HepG2 (cell line): Measurements from ENCODE around the gene SMIM12. TPM values are rescaled to one million over a fixed set of nuclear protein-coding genes. Genes with fewer than 3 reads are reported as not detected.

Source experiments
- ATM ChIP-seq: fragments of 450-650 bp; IDR thresholded peaks from 2 replicates; pipeline ENCODE4 v1.7.1; 2017; ENCODE audit warnings: mild to moderate bottlenecking, borderline replicate concordance
- FOXK1 ChIP-seq: sonication (generic); formaldehyde crosslinking; IDR thresholded peaks from 2 replicates; pipeline ENCODE4 v1.4.0; 2020; ENCODE audit warnings: low read depth, missing genetic modification reagents, borderline replicate concordance
- JUNB ChIP-seq: sonication (generic); formaldehyde crosslinking; IDR thresholded peaks from 2 replicates; pipeline ENCODE4 v1.8.0; 2022; ENCODE audit warnings: missing genetic modification reagents, mild to moderate bottlenecking, borderline replicate concordance
- KDM5A ChIP-seq: fragments of 200-600 bp; sonication (generic); IDR thresholded peaks from 2 replicates; pipeline ENCODE4 v1.7.0; 2018; ENCODE audit warnings: antibody characterized with exemption, mild to moderate bottlenecking, low read length, borderline replicate concordance
- PITX1 ChIP-seq: sonication (generic); formaldehyde crosslinking; IDR thresholded peaks from 2 replicates; pipeline ENCODE4 v1.5.1; 2020; ENCODE audit warnings: mild to moderate bottlenecking, missing genetic modification reagents
- RELA ChIP-seq: sonication (generic); formaldehyde crosslinking; IDR thresholded peaks from 2 replicates; pipeline ENCODE4 v1.4.0; 2020; ENCODE audit warnings: missing genetic modification reagents
- RFXANK ChIP-seq: IDR thresholded peaks from 2 replicates; pipeline ENCODE4 v1.6.1; 2016
- SMC3 ChIP-seq: IDR thresholded peaks from 2 replicates; pipeline ENCODE4 v1.6.1; 2011; ENCODE audit warnings: low read length, improper control_type of control experiment
- STAG1 ChIP-seq: sonication (generic); formaldehyde crosslinking; IDR thresholded peaks from 2 replicates; pipeline ENCODE4 v1.4.0; 2020; ENCODE audit warnings: missing genetic modification reagents
- XBP1 ChIP-seq: sonication (generic); formaldehyde crosslinking; IDR thresholded peaks from 2 replicates; pipeline ENCODE4 v1.5.0; 2020; ENCODE audit warnings: missing genetic modification reagents
- ZBTB42 ChIP-seq: sonication (generic); formaldehyde crosslinking; IDR thresholded peaks from 2 replicates; pipeline ENCODE4 v1.5.0; 2020; ENCODE audit warnings: mild to moderate bottlenecking, missing genetic modification reagents
- ZNF256 ChIP-seq: sonication (generic); formaldehyde crosslinking; conservative IDR thresholded peaks from 2 replicates; pipeline ENCODE4 v1.4.0; 2020; ENCODE audit warnings: missing genetic modification reagents
- ZNF549 ChIP-seq: sonication (generic); formaldehyde crosslinking; IDR thresholded peaks from 2 replicates; pipeline ENCODE4 v1.5.0; 2020; ENCODE audit warnings: missing genetic modification reagents
- ZNF616 ChIP-seq: sonication (generic); formaldehyde crosslinking; IDR thresholded peaks from 2 replicates; pipeline ENCODE4 v1.5.0; 2020; ENCODE audit warnings: low read depth, mild to moderate bottlenecking, missing genetic modification reagents
- polyA plus RNA-seq, 8 experiments: library from polyadenylated mRNA; depleted of rRNA in 3 of 8; stranded (reverse) in 7 of 8; unstranded in 1 of 8; fragments of >200 nt; fragmentation: Illumina TruSeq in 4 of 8; extraction: Trizol in 4 of 8; gene quantifications; 2 replicates each; pipeline versions ENCODE4 v1.2.1 to v1.2.3, GENCODE V29; 2011 to 2016; ENCODE audit warnings: low read depth in 4 of 8, missing spikeins in 1 of 8, mixed read lengths in 1 of 8; ENCODE audit not compliant: insufficient read depth in 1 of 8
- total RNA-seq, 5 experiments: library from RNA; depleted of rRNA; stranded (reverse); fragments of >200 nt; fragmentation: Illumina TruSeq; extraction: Trizol; gene quantifications; 2 replicates each; pipeline ENCODE4 v1.2.3, GENCODE V29; 2016; ENCODE audit warnings: low read depth in 1 of 5
- TF ChIP-seq, protein P1 (sequence below): sonication (generic); formaldehyde crosslinking; IDR thresholded peaks from 2 replicates; pipeline ENCODE4 v1.4.0; 2020; ENCODE audit warnings: missing genetic modification reagents
- TF ChIP-seq, protein P2 (sequence below): sonication (generic); formaldehyde crosslinking; IDR thresholded peaks from 2 replicates; pipeline ENCODE4 v1.8.0; 2022; ENCODE audit warnings: mild to moderate bottlenecking, missing genetic modification reagents; ENCODE audit not compliant: insufficient replicate concordance
- TF ChIP-seq, protein P3 (sequence below): sonication (generic); formaldehyde crosslinking; IDR thresholded peaks from 2 replicates; pipeline ENCODE4 v1.9.0; 2022; ENCODE audit warnings: missing genetic modification reagents, mild to moderate bottlenecking, borderline replicate concordance
- TF ChIP-seq, protein P4 (sequence below): IDR thresholded peaks from 2 replicates; pipeline ENCODE4 v1.6.1; 2016; ENCODE audit warnings: missing compliant biosample characterization, missing genetic modification reagents, borderline replicate concordance
- TF ChIP-seq, protein P5 (sequence below), 2 experiments: sonication (generic) in 1 of 2; formaldehyde crosslinking in 1 of 2; IDR thresholded peaks; 2 replicates each; pipeline versions ENCODE4 v1.4.0 to v1.6.1; 2018 to 2020; ENCODE audit warnings: missing genetic modification reagents in 2 of 2, borderline replicate concordance in 1 of 2, low read depth in 1 of 2, mild to moderate bottlenecking in 1 of 2, missing biosample characterization in 1 of 2

Gene SMIM12
- total and polyA plus RNA-seq, 2 of the 13 experiments (the other 11 are each of a cell fraction or from before 2014, with no cell fraction given), result 20.1 to 41.3 TPM

DNA sequence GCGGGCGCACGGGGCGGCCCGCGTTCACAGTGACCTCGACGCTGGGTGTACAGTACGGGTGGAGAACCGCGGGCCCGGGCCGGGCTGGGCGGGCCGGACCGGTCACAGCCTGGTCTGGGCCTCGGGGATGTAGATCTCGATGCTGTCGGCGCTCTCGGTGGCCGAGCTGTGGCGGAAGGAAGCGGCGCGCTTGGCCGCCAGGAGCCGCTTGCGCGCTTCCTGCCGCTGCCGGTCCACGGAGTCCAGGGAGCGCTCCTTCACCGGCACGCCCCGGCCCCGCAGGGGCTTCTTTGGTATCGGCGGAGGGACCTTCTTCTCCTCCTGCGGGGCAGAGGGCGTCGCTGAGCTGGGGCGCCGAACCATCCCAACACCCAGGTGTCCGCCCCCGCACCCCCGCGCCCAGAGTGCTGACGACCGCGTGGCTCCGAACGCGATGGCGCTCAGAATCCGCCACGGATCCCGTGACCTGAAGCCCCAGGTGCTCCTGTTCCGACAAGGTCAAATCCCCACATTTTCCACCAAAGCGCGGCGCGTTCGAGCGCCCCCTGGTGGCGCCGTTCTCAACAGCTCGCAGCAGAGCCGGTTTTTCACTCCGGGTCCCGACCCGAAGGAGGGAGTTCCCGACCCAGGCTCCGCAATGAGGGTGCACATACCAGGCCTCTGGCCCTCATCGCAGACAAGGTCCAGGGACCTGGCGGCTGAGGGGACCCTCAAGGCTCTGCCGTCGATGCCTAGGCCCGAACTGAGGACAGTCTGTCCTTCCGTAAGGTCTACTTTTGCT is 6.6 kb upstream of the SMIM12 start (continued):
- TF ChIP-seq, protein P1, sequence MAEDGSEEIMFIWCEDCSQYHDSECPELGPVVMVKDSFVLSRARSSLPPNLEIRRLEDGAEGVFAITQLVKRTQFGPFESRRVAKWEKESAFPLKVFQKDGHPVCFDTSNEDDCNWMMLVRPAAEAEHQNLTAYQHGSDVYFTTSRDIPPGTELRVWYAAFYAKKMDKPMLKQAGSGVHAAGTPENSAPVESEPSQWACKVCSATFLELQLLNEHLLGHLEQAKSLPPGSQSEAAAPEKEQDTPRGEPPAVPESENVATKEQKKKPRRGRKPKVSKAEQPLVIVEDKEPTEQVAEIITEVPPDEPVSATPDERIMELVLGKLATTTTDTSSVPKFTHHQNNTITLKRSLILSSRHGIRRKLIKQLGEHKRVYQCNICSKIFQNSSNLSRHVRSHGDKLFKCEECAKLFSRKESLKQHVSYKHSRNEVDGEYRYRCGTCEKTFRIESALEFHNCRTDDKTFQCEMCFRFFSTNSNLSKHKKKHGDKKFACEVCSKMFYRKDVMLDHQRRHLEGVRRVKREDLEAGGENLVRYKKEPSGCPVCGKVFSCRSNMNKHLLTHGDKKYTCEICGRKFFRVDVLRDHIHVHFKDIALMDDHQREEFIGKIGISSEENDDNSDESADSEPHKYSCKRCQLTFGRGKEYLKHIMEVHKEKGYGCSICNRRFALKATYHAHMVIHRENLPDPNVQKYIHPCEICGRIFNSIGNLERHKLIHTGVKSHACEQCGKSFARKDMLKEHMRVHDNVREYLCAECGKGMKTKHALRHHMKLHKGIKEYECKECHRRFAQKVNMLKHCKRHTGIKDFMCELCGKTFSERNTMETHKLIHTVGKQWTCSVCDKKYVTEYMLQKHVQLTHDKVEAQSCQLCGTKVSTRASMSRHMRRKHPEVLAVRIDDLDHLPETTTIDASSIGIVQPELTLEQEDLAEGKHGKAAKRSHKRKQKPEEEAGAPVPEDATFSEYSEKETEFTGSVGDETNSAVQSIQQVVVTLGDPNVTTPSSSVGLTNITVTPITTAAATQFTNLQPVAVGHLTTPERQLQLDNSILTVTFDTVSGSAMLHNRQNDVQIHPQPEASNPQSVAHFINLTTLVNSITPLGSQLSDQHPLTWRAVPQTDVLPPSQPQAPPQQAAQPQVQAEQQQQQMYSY (CRISPR knock-in tag), result 0 out of 2 replicates have a peak, but pooled peaks have one; percentile 52
- no peak for TF ChIP-seq JUNB (CRISPR knock-in tag)
- no peak for TF ChIP-seq ATM
- TF ChIP-seq, protein P2, sequence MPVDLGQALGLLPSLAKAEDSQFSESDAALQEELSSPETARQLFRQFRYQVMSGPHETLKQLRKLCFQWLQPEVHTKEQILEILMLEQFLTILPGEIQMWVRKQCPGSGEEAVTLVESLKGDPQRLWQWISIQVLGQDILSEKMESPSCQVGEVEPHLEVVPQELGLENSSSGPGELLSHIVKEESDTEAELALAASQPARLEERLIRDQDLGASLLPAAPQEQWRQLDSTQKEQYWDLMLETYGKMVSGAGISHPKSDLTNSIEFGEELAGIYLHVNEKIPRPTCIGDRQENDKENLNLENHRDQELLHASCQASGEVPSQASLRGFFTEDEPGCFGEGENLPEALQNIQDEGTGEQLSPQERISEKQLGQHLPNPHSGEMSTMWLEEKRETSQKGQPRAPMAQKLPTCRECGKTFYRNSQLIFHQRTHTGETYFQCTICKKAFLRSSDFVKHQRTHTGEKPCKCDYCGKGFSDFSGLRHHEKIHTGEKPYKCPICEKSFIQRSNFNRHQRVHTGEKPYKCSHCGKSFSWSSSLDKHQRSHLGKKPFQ (CRISPR knock-in tag), result no peak
- TF ChIP-seq, protein P3, sequence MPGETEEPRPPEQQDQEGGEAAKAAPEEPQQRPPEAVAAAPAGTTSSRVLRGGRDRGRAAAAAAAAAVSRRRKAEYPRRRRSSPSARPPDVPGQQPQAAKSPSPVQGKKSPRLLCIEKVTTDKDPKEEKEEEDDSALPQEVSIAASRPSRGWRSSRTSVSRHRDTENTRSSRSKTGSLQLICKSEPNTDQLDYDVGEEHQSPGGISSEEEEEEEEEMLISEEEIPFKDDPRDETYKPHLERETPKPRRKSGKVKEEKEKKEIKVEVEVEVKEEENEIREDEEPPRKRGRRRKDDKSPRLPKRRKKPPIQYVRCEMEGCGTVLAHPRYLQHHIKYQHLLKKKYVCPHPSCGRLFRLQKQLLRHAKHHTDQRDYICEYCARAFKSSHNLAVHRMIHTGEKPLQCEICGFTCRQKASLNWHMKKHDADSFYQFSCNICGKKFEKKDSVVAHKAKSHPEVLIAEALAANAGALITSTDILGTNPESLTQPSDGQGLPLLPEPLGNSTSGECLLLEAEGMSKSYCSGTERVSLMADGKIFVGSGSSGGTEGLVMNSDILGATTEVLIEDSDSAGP, result peak; percentile 70; the same call in 1 of the 2 replicates
- TF ChIP-seq ZNF549 (CRISPR knock-in tag), result no peak
- TF ChIP-seq FOXK1 (CRISPR knock-in tag), result no peak
- TF ChIP-seq PITX1, result peak; percentile 60; the same call in 1 of the 2 replicates
- no peak for TF ChIP-seq ZNF616 (CRISPR knock-in tag)
- no peak for TF ChIP-seq KDM5A
- TF ChIP-seq ZBTB42 (CRISPR knock-in tag), result no peak
- TF ChIP-seq SMC3, result peak; percentile 17; the same call in 1 of the 2 replicates
- no peak for TF ChIP-seq RELA (CRISPR knock-in tag)
- TF ChIP-seq, protein P4, sequence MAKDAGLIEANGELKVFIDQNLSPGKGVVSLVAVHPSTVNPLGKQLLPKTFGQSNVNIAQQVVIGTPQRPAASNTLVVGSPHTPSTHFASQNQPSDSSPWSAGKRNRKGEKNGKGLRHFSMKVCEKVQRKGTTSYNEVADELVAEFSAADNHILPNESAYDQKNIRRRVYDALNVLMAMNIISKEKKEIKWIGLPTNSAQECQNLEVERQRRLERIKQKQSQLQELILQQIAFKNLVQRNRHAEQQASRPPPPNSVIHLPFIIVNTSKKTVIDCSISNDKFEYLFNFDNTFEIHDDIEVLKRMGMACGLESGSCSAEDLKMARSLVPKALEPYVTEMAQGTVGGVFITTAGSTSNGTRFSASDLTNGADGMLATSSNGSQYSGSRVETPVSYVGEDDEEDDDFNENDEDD (CRISPR knock-in tag), result peak; percentile 43; the same call in 1 of the 2 replicates
- TF ChIP-seq ZNF256 (CRISPR knock-in tag), result no peak
- no peak for TF ChIP-seq RFXANK (CRISPR knock-in tag)
- TF ChIP-seq, protein P5, sequence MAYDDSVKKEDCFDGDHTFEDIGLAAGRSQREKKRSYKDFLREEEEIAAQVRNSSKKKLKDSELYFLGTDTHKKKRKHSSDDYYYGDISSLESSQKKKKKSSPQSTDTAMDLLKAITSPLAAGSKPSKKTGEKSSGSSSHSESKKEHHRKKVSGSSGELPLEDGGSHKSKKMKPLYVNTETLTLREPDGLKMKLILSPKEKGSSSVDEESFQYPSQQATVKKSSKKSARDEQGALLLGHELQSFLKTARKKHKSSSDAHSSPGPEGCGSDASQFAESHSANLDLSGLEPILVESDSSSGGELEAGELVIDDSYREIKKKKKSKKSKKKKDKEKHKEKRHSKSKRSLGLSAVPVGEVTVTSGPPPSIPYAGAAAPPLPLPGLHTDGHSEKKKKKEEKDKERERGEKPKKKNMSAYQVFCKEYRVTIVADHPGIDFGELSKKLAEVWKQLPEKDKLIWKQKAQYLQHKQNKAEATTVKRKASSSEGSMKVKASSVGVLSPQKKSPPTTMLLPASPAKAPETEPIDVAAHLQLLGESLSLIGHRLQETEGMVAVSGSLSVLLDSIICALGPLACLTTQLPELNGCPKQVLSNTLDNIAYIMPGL (CRISPR knock-in tag; IDR thresholded peaks at IDR 0.05; ENCODE audit: borderline replicate concordance in 1 of 2, low read depth in 1 of 2), result peak; percentile 87 to 89
- TF ChIP-seq STAG1 (CRISPR knock-in tag), result peak; percentile 52
- TF ChIP-seq XBP1 (CRISPR knock-in tag), result no peak
